GM12891 (cell line): Measurements from ENCODE around the gene ADD2.
A peak's percentile ranks its signal among the peaks of the same experiment; 100 is the strongest.

ENCODE experiments used
- DNase-seq: peaks from one replicate; pipeline ENCODE4 v3.0.0; 2011; ENCODE audit warnings: low spot score; ENCODE audit not compliant: insufficient read length
- FAIRE-seq: peaks from 2 replicates; lab custom pipeline; 2011; peaks lifted over from hg19 to GRCh38; lab: Jason Lieb, UNC
- PAX5 ChIP-seq: IDR thresholded peaks from 2 replicates; pipeline ENCODE4 v1.6.1; 2011; ENCODE audit warnings: low read length, moderate library complexity, mild to moderate bottlenecking; ENCODE audit not compliant: insufficient read depth, severe bottlenecking
- POLR2A ChIP-seq: IDR thresholded peaks from 2 replicates; pipeline ENCODE4 v1.6.1; 2011; ENCODE audit warnings: low read depth, low read length, control low read depth
- POLR2AphosphoS5 ChIP-seq: IDR thresholded peaks from 2 replicates; pipeline ENCODE4 v1.6.1; 2011; ENCODE audit warnings: low read depth, low read length, control low read depth
- POU2F2 ChIP-seq: IDR thresholded peaks from 2 replicates; pipeline ENCODE4 v1.6.1; 2011; ENCODE audit warnings: low read depth, mild to moderate bottlenecking, control low read depth, low read length, moderate library complexity
- SPI1 ChIP-seq: IDR thresholded peaks from 2 replicates; pipeline ENCODE4 v1.6.1; 2011; ENCODE audit warnings: low read depth, low read length, control low read depth
- TAF1 ChIP-seq: IDR thresholded peaks from 2 replicates; pipeline ENCODE4 v1.6.1; 2011; ENCODE audit warnings: low read depth, low read length, control low read depth

The ADD2 gene

DNA sequence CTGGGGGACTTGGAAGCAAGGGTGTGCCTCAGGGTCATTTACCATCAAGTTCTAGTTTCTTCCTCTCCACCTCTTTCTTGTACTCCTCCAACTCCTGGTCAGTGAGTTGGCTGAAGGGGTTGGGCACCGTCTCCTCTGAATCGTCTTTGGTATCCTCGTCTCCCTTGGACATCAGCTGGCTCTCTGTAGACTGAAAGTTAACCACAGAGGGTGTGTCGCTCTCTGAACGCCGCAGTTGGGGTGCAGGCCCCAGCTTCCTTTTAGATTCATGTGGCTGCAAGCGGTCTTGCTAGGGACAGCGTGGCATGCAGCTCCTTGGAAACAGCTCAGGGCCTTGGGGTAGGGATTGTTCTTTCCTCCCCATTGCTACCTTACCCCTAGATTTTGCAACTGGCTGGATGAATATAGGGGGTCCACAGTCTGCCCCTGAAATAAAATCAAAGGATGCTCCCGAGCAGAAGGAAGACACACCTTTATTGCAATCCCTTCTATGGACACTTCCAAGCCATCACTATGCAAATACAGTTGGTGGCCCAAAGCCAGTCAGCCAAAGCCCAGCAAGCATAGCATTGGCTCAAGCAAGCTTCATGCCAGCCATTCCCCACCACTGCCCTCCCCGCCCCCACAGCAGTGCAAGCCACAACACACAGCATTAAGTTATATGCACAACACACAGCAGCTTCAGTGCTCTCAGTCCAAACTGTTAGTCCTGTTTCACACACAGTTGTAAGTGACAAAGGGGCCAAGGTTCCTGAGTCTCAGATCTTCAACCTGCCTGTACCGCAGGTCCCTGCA is 93.2 kb downstream of the ADD2 start:
- DNase-seq (no peak), FAIRE-seq (no peak)
- TF ChIP-seq TAF1 (no peak), POLR2AphosphoS5 (no peak), PAX5 (no peak), POLR2A (no peak), POU2F2 (no peak)

DNA sequence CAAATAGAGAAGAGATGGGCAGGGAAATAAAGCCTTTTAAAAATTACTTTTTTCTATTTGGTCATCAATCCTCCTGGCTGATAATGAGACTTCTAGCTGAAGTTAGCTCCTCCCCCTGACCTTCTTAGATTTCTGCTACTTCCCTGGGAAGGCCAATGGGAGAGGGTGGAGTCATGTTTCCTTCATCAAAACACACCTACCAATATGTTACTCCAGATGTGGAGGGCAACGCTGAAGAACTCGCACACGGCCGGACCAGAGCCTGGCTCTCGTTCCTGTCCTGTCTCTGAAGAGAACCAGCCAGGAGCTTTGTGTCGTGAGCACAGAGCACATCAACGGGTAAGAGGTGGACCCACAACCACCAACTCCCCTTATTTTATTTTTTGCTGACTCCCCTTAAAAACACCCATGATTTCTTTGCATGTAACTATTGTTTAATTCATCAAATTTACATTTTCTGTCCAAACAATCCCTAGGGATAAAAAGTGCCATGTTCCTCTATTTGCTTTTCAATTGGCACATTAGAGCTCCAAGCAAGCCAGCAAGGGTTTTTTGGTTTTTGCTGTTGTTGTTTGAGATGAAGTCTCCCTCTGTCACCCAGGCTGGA is 94.9 kb downstream of the ADD2 start:
- DNase-seq (no peak), FAIRE-seq (no peak)
- no peak for TF ChIP-seq PAX5
- no peak for TF ChIP-seq POU2F2
- no peak for TF ChIP-seq SPI1
- no peak for TF ChIP-seq POLR2A
- TF ChIP-seq TAF1: no peak
- no peak for TF ChIP-seq POLR2AphosphoS5

DNA sequence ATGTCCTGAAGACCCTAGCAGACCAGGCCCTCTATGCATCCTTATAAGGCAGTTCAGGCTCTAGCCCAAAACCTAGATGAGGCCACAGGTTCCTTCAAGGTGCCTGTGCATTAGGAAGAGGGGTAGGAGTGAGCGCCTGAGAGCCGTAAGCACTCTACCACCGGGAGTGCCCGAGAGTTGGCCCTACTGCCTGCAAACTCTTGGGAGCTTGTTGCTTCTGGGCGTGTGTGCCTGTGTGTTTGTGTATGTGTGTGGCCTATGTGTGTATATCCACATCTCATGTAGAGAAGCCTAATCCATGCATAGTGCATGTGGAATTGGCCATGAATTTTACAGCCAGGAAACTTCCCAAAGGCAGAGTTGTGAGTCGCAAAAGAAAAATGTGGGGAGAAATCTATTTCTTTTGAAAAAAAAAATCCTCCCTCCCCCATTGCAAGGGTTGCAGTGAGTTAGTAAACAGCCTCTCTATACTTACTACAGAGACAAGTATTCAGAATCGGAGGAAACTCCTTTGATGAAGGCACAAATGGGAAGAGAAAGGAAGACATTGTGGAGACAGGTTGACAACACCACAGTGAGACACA is 96.8 kb downstream of the ADD2 start:
- TF ChIP-seq SPI1 (no peak), POLR2A (no peak), PAX5 (no peak), TAF1 (no peak), POU2F2 (no peak), POLR2AphosphoS5 (no peak)
- DNase-seq: no peak

GRCh38 chr2:70670626-70671025 is 97.4 kb downstream of the ADD2 start:
- TF ChIP-seq POLR2AphosphoS5 (no peak), SPI1 (no peak), TAF1 (no peak), POLR2A (no peak), PAX5 (no peak), POU2F2 (no peak)
- no peak for FAIRE-seq

More for the DNA sequence above, 96.8 kb downstream of the ADD2 start:
- FAIRE-seq: no peak

GRCh38 chr2:70670202-70670601 is 97.8 kb downstream of the ADD2 start:
- DNase-seq (no peak), FAIRE-seq (no peak)

More at GRCh38 chr2:70670626-70671025, 97.4 kb downstream of the ADD2 start:
- DNase-seq: no peak

DNA sequence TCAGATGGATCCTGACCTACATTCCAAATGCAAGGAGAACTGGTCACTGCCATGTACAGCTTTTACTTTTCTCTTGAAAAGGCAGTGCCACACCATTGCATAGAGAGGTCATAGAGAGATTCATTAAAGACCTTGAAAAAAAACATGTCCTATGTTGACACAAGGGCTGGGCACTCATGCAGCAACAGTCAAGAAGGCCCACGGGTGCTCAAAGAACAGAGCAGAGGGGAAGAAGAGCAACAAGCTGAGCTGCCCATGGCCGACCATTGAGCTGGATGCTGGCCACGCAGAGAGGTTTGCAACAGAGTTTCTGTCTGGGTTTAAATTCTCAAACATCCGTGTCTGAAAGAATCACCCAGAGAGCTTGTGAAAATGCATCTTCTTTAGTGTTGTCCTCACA is 99.1 kb downstream of the ADD2 start:
- FAIRE-seq: no peak
- TF ChIP-seq PAX5 (no peak), POU2F2 (no peak)
- no peak for DNase-seq

More at GRCh38 chr2:70670202-70670601, 97.8 kb downstream of the ADD2 start:
- TF ChIP-seq PAX5 (no peak), POU2F2 (no peak), SPI1 (no peak), POLR2A (no peak)

GRCh38 chr2:70668432-70668831 is 99.6 kb downstream of the ADD2 start:
- no peak for FAIRE-seq
- TF ChIP-seq POLR2A (no peak), TAF1 (no peak), SPI1 (no peak), POLR2AphosphoS5 (no peak), PAX5 (no peak), POU2F2 (no peak)
- no peak for DNase-seq

GRCh38 chr2:70664525-70664924 is 103.5 kb downstream of the ADD2 start:
- TF ChIP-seq POLR2A: no peak
- no peak for TF ChIP-seq PAX5
- peak; percentile 59 for TF ChIP-seq SPI1
- TF ChIP-seq POLR2AphosphoS5: no peak
- FAIRE-seq (no peak), DNase-seq (no peak)

- FAIRE-seq: no peak
- TF ChIP-seq POLR2AphosphoS5 (no peak), SPI1 (no peak)
- DNase-seq: no peak
Measured at GRCh38 chr2:70663411-70663810, 104.6 kb downstream of the ADD2 start.

DNA sequence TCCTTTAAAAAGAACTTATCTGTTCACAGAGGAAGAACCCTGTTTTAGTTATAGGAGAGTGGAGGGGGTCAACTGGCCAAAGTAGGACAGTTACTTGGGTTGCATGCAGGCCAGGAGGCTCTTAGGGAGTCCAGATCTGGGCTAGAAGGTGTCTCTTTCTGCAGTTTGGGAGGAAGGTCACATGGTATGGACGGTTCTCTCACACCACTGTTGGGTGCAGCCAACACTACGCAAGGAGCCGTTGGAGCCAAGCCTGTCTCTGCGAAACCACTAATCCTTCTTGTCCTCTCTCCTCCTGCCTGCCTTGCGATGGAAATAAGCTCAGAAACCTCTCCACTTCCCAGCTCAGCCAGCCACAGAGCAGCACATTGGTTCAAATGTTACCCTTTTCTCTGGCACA is 108.4 kb downstream of the ADD2 start:
- TF ChIP-seq POLR2A: no peak
- TF ChIP-seq SPI1: no peak
- no peak for TF ChIP-seq TAF1
- TF ChIP-seq POLR2AphosphoS5: no peak
- TF ChIP-seq PAX5: no peak
- TF ChIP-seq POU2F2: no peak
- FAIRE-seq (no peak), DNase-seq (no peak)
